ENCODE data around the gene STX1B. TPM values are rescaled to one million over a fixed set of nuclear protein-coding genes. Genes with fewer than 3 reads are reported as not detected.

STX1B gene
- polyA plus RNA-seq, 3 donors = 1.7 TPM; not detected in 2

DNA sequence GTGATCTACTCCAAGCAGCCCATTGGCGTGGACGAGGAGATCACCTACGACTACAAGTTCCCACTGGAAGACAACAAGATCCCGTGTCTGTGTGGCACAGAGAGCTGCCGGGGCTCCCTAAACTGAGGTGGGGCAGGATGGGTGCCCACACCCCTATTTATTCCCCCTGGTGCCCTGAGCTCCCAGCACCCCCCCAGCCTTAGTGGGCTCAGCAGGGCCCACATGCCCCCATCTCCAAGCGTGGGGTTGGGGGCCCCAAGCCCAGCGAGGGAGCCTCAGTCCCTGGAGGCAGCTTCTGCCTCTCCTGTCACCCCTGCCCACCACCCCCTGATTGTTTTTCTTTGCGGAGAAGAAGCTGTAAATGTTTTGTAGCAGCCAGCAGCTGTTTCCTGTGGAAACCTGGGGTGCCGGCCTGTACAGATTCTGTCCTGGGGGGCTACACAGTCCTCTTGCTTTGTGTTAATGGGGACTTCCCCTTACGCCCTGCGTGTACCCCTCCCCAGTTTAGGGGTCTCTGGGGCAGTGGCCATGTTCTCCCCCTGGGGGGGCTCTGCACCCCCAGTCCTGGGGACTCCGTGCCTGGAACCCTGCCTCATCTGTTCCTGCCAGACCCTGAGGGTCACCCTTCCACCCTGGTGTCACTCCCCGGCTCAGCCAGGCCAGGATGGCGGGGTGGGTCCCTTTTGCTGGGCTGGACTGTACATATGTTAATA is 26.4 kb downstream of the STX1B start:
- intact Hi-C loops (cut with micrococcal nuclease) = loop anchor here (2.0 to 10.0 kb wide), 4 partner anchors 111 to 881 kb away; partner anchors contain the start of genes PRSS36 (in 1 of the 2) and VKORC1 (in 1 of the 2)
- Histone ChIP-seq H3K9ac (ENCODE audit: insufficient read depth, low read length, poor library complexity, severe bottlenecking) (no peak overlapping the region), H4K20me1 (ENCODE audit: insufficient read depth, low read length) (no peaks in the 10 kb centered on the region), H3K27me3 (ENCODE audit: control insufficient read depth in 2 of 2, insufficient read depth in 2 of 2, low read length in 2 of 2) (no peaks in the 10 kb centered on the region), H3K4me1 (ENCODE audit: control insufficient read depth in 1 of 2, insufficient read depth in 2 of 2, low read length in 2 of 2) (peaks cover 8 to 15% of the 10 kb centered on the region in 2 donors), H3K27ac (ENCODE audit: low read depth in 1 of 2, low read length in 2 of 2) (no peak overlapping the region), H3K4me3 (replicated peaks in 1 of 3; ENCODE audit: low read depth in 2 of 3, low read length in 3 of 3) (no peak overlapping the region), H3K36me3 (replicated peaks in 1 of 2; ENCODE audit: control insufficient read depth in 1 of 2, insufficient read depth in 2 of 2, low read length in 2 of 2) (peaks cover 41 to 53% of the 10 kb centered on the region in 2 donors), H3K4me2 (replicated peaks; ENCODE audit: extremely low read depth, low read length, poor library complexity, severe bottlenecking) (no peak overlapping the region), H3K79me2 (ENCODE audit: insufficient read depth, low read length) (no peaks in the 10 kb centered on the region), H3K9me3 (replicated peaks in 1 of 2; ENCODE audit: control insufficient read depth in 1 of 2, insufficient read depth in 1 of 2, low read length in 2 of 2) (no peaks in the 10 kb centered on the region), H2AFZ (ENCODE audit: insufficient read depth, low read depth, low read length, poor library complexity, severe bottlenecking) (no peak overlapping the region)
- Mint-ChIP-seq H3K4me3 (no peak overlapping the region), H3K4me1 (peaks cover 4% of the 10 kb centered on the region), H3K27me3 (ENCODE audit: low read depth in 3 of 3) (peaks cover 0 to 2% (median 0%) of the 10 kb centered on the region in 3 donors), H3K27ac (peak overlapping the region in 5 of 7 donors; percentile 3 to 50 (median 22)), H3K9me3 (peaks cover 0 to 3% (median 0%) of the 10 kb centered on the region in 7 donors), H3K36me3 (peaks cover 37 to 58% of the 10 kb centered on the region in 2 donors)
- 76% methylated on average over 9 of the region's 14 CpGs for WGBS (ENCODE audit: insufficient coverage)
- no peak for DNase-seq
- TF ChIP-seq, protein P1, sequence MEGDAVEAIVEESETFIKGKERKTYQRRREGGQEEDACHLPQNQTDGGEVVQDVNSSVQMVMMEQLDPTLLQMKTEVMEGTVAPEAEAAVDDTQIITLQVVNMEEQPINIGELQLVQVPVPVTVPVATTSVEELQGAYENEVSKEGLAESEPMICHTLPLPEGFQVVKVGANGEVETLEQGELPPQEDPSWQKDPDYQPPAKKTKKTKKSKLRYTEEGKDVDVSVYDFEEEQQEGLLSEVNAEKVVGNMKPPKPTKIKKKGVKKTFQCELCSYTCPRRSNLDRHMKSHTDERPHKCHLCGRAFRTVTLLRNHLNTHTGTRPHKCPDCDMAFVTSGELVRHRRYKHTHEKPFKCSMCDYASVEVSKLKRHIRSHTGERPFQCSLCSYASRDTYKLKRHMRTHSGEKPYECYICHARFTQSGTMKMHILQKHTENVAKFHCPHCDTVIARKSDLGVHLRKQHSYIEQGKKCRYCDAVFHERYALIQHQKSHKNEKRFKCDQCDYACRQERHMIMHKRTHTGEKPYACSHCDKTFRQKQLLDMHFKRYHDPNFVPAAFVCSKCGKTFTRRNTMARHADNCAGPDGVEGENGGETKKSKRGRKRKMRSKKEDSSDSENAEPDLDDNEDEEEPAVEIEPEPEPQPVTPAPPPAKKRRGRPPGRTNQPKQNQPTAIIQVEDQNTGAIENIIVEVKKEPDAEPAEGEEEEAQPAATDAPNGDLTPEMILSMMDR (IDR thresholded peaks at IDR 0.05) = no peak

- Mint-ChIP-seq H3K27ac (peak overlapping the region in 5 of 7 donors; percentile 11 to 40 (median 22)), H3K4me3 (no peak overlapping the region), H3K27me3 (ENCODE audit: low read depth in 3 of 3) (peaks cover 0 to 2% (median 0%) of the 10 kb centered on the region in 3 donors), H3K9me3 (peaks cover 0 to 3% (median 0%) of the 10 kb centered on the region in 7 donors), H3K36me3 (peaks cover 43 to 64% of the 10 kb centered on the region in 2 donors), H3K4me1 (peaks cover 4% of the 10 kb centered on the region)
- H3K36me3 ChIP-seq (replicated peaks in 1 of 2; ENCODE audit: control insufficient read depth in 1 of 2, insufficient read depth in 2 of 2, low read length in 2 of 2) = peaks cover 47 to 59% of the 10 kb centered on the region in 2 donors
- no peak overlapping the region for H3K4me2 ChIP-seq (replicated peaks; ENCODE audit: extremely low read depth, low read length, poor library complexity, severe bottlenecking)
- TF ChIP-seq, protein P1 (IDR thresholded peaks at IDR 0.05) = no peak
- intact Hi-C loops (cut with micrococcal nuclease) = loop anchor here (10.0 kb wide), 3 partner anchors 171 to 881 kb away; partner anchors contain the start of gene PRSS36 (in 1 of the 2)
- H3K9me3 ChIP-seq (replicated peaks in 1 of 2; ENCODE audit: control insufficient read depth in 1 of 2, insufficient read depth in 1 of 2, low read length in 2 of 2) = no peaks in the 10 kb centered on the region
- H3K27ac ChIP-seq (ENCODE audit: low read depth in 1 of 2, low read length in 2 of 2) = no peak overlapping the region
- DNase-seq = no peak
- WGBS (ENCODE audit: insufficient coverage) = 89% methylated on average over 25 of the region's 25 CpGs
- no peak overlapping the region for H2AFZ ChIP-seq (ENCODE audit: insufficient read depth, low read depth, low read length, poor library complexity, severe bottlenecking)
- H3K27me3 ChIP-seq (ENCODE audit: control insufficient read depth in 2 of 2, insufficient read depth in 2 of 2, low read length in 2 of 2) = no peaks in the 10 kb centered on the region
- H4K20me1 ChIP-seq (ENCODE audit: insufficient read depth, low read length) = peaks cover 5% of the 10 kb centered on the region
- H3K4me3 ChIP-seq (replicated peaks in 1 of 3; ENCODE audit: low read depth in 2 of 3, low read length in 3 of 3) = no peak overlapping the region
- H3K9ac ChIP-seq (ENCODE audit: insufficient read depth, low read length, poor library complexity, severe bottlenecking) = no peak overlapping the region
- peaks cover 8 to 14% of the 10 kb centered on the region in 2 donors for H3K4me1 ChIP-seq (ENCODE audit: control insufficient read depth in 1 of 2, insufficient read depth in 2 of 2, low read length in 2 of 2)
- no peaks in the 10 kb centered on the region for H3K79me2 ChIP-seq (ENCODE audit: insufficient read depth, low read length)
Observed at GRCh38 chr16:30983289-30983889, 27.0 kb downstream of the STX1B start.

All from CD14-positive monocyte (primary cell).